SK-N-SH (cell line): ENCODE data around the gene UCK1. TPM values are rescaled to one million over a fixed set of nuclear protein-coding genes. Genes with fewer than 3 reads are reported as not detected.

Source experiments
- CTCF ChIA-PET: fragments of 300-600, 350-600 bp; formaldehyde crosslinking; extraction: SDS; loops from one replicate; lab custom pipeline; 2021; lab: Yijun Ruan, JAX
- POLR2A ChIA-PET: fragments of 350-600 bp; sonication (Branson Sonifier 250); formaldehyde crosslinking; extraction: SDS; loops from one replicate; lab custom pipeline; 2020; ENCODE audit warnings: antibody characterized with exemption, inconsistent platforms; lab: Yijun Ruan, JAX
- DNase-seq: peaks from one replicate; pipeline ENCODE4 v3.0.0; 2012
- H2AFZ ChIP-seq: fragments of 200-600 bp; sonication (generic); 2 replicates; pipeline ENCODE4 v1.8.1; 2016; ENCODE audit warnings: antibody characterized with exemption, mild to moderate bottlenecking, low read depth
- H3F3A ChIP-seq: fragments of 200-600 bp; sonication (generic); replicated peaks from 2 replicates; pipeline ENCODE3; 2016; ENCODE audit warnings: antibody characterized with exemption, mild to moderate bottlenecking; ENCODE audit not compliant: insufficient read depth
- H3K27ac ChIP-seq, 2 experiments: fragments of 200-500 bp in 1 of 2; fragments of 200-600 bp in 1 of 2; sonication (Bioruptor generic) in 1 of 2; sonication (generic), shearing (Covaris generic) in 1 of 2; 2 replicates each; pipeline versions ENCODE4 v1.5.1 to v1.6.1; 2014 to 2016; ENCODE audit warnings: low read depth in 2 of 2, inconsistent platforms in 1 of 2, low read length in 1 of 2, mild to moderate bottlenecking in 1 of 2, mixed read lengths in 1 of 2
- H3K27me3 ChIP-seq: fragments of 200-600 bp; sonication (generic), shearing (Covaris generic); 2 replicates; pipeline ENCODE4 v1.6.1; 2016; ENCODE audit warnings: mixed run types; ENCODE audit not compliant: insufficient read depth
- H3K36me3 ChIP-seq, 2 experiments: fragments of 200-500 bp in 1 of 2; fragments of 200-600 bp in 1 of 2; sonication (Bioruptor generic) in 1 of 2; sonication (generic) in 1 of 2; replicated peaks in 1 of 2; 2 replicates each; pipeline versions ENCODE3 to v1.5.1; 2014 to 2016; ENCODE audit warnings: low read length in 1 of 2, mild to moderate bottlenecking in 1 of 2; ENCODE audit not compliant: insufficient read depth in 2 of 2, control insufficient read depth in 1 of 2
- H3K4me1 ChIP-seq, 2 experiments: fragments of 200-500 bp in 1 of 2; fragments of 200-600 bp in 1 of 2; sonication (Bioruptor generic) in 1 of 2; sonication (generic), shearing (Covaris generic) in 1 of 2; 2 replicates each; pipeline versions ENCODE4 v1.5.1 to v1.6.1; 2014 to 2016; ENCODE audit warnings: low read depth in 1 of 2, low read length in 1 of 2, mixed run types in 1 of 2; ENCODE audit not compliant: insufficient read depth in 2 of 2, control insufficient read depth in 1 of 2
- H3K4me2 ChIP-seq: fragments of 200-600 bp; sonication (generic), shearing (Covaris generic); 2 replicates; pipeline ENCODE4 v1.6.1; 2017; ENCODE audit warnings: mixed run types
- H3K4me3 ChIP-seq, 2 experiments: fragments of 200-500 bp in 1 of 2; fragments of 200-600 bp in 1 of 2; sonication (Bioruptor generic) in 1 of 2; sonication (generic), shearing (Covaris generic) in 1 of 2; 2 replicates each; pipeline versions ENCODE4 v1.5.1 to v1.8.1; 2014 to 2016; ENCODE audit warnings: low read depth in 2 of 2, inconsistent platforms in 1 of 2, low read length in 1 of 2, mild to moderate bottlenecking in 1 of 2, mixed read lengths in 1 of 2, moderate library complexity in 1 of 2
- H3K79me2 ChIP-seq: fragments of 200-600 bp; sonication (generic); 2 replicates; pipeline ENCODE4 v1.8.1; 2017; ENCODE audit warnings: mild to moderate bottlenecking; ENCODE audit not compliant: insufficient read depth
- H3K9ac ChIP-seq: fragments of 200-600 bp; sonication (generic); 2 replicates; pipeline ENCODE4 v1.6.1; 2017; ENCODE audit warnings: mixed run types
- H3K9me2 ChIP-seq: fragments of 200-600 bp; sonication (generic); 2 replicates; pipeline ENCODE4 v1.6.1; 2017; ENCODE audit warnings: mixed run types
- H3K9me3 ChIP-seq: fragments of 200-600 bp; sonication (generic); 2 replicates; pipeline ENCODE4 v1.6.1; 2017; ENCODE audit warnings: mixed run types, mild to moderate bottlenecking, moderate library complexity
- H4K20me1 ChIP-seq: fragments of 200-600 bp; sonication (generic); 2 replicates; pipeline ENCODE4 v1.6.1; 2017; ENCODE audit warnings: mild to moderate bottlenecking, mixed run types; ENCODE audit not compliant: insufficient read depth
- FOSL2 ChIP-seq: IDR thresholded peaks from 2 replicates; pipeline ENCODE4 v1.4.0; 2012; ENCODE audit warnings: low read depth, mild to moderate bottlenecking, moderate library complexity, borderline replicate concordance
- FOXJ3 ChIP-seq: sonication (generic); formaldehyde crosslinking; IDR thresholded peaks from 2 replicates; pipeline ENCODE4 v1.5.1; 2020; ENCODE audit warnings: mild to moderate bottlenecking, missing genetic modification reagents
- FOXM1 ChIP-seq: IDR thresholded peaks from 2 replicates; pipeline ENCODE4 v1.4.0; 2012; ENCODE audit warnings: low read depth, mild to moderate bottlenecking
- IRF3 ChIP-seq: fragments of 150-350 bp; IDR thresholded peaks from 2 replicates; pipeline ENCODE4 v1.6.1; 2016; ENCODE audit warnings: mild to moderate bottlenecking, low read depth, low read length
- NRF1 ChIP-seq: IDR thresholded peaks from 2 replicates; pipeline ENCODE4 v1.6.1; 2012; ENCODE audit warnings: low read depth, mild to moderate bottlenecking, low read length
- POLR2AphosphoS5 ChIP-seq: IDR thresholded peaks from 2 replicates; pipeline ENCODE4 v1.6.1; 2012; ENCODE audit warnings: low read depth, low read length
- RAD21 ChIP-seq: IDR thresholded peaks from 2 replicates; pipeline ENCODE4 v1.6.1; 2012; ENCODE audit warnings: mild to moderate bottlenecking, low read length
- RCOR1 ChIP-seq: fragments of 150-350 bp; IDR thresholded peaks from 2 replicates; pipeline ENCODE4 v1.6.1; 2017; ENCODE audit warnings: antibody characterized with exemption, low read length
- REST ChIP-seq: IDR thresholded peaks from 2 replicates; pipeline ENCODE4 v1.6.1; 2012; ENCODE audit warnings: mild to moderate bottlenecking, low read depth, low read length, moderate library complexity
- RFX5 ChIP-seq: IDR thresholded peaks from 2 replicates; pipeline ENCODE4 v1.6.1; 2012; ENCODE audit warnings: mild to moderate bottlenecking, improper control_type of control experiment, low read length
- RXRA ChIP-seq: IDR thresholded peaks from 2 replicates; pipeline ENCODE4 v1.4.0; 2012; ENCODE audit warnings: low read depth, mild to moderate bottlenecking, borderline replicate concordance
- SIN3A ChIP-seq: IDR thresholded peaks from 2 replicates; pipeline ENCODE4 v1.6.1; 2012; ENCODE audit warnings: low read depth, mild to moderate bottlenecking, low read length, moderate library complexity, borderline replicate concordance
- SMC3 ChIP-seq: IDR thresholded peaks from 2 replicates; pipeline ENCODE4 v1.6.1; 2012; ENCODE audit warnings: low read depth, low read length, improper control_type of control experiment
- TCF12 ChIP-seq: IDR thresholded peaks from 2 replicates; pipeline ENCODE4 v1.4.0; 2012
- TEAD4 ChIP-seq: IDR thresholded peaks from 2 replicates; pipeline ENCODE4 v1.4.0; 2012; ENCODE audit warnings: mild to moderate bottlenecking, borderline replicate concordance; ENCODE audit not compliant: insufficient read depth
- USF2 ChIP-seq: fragments of 150-350 bp; IDR thresholded peaks from 2 replicates; pipeline ENCODE4 v1.6.1; 2017; ENCODE audit warnings: antibody characterized with exemption, low read length, low read depth, borderline replicate concordance
- YY1 ChIP-seq: IDR thresholded peaks from 2 replicates; pipeline ENCODE4 v1.4.0; 2012; ENCODE audit warnings: low read depth, mild to moderate bottlenecking
- WGBS: methylation state at CpG from one replicate; pipeline ENCODE4 v1.1.6; 2017; ENCODE audit warnings: low lambda C conversion rate; 5-methylcytosine and 5-hydroxymethylcytosine counted together
- polyA plus RNA-seq, 3 experiments: library from polyadenylated mRNA; depleted of rRNA; stranded (reverse); fragments of >200 nt; gene quantifications; 2 replicates each; pipeline ENCODE4 v1.2.3, GENCODE V29; 2012
- TF ChIP-seq, protein P1 (sequence below): IDR thresholded peaks from 2 replicates; pipeline ENCODE4 v1.4.0; 2012; ENCODE audit warnings: low read depth, borderline replicate concordance

Gene UCK1
- polyA plus RNA-seq, 1 of the 3 experiments (the other 2 are of a cell fraction), result 32.9 TPM

- no peak for TF ChIP-seq IRF3
- TF ChIP-seq FOXJ3, result no peak
- no peak for TF ChIP-seq SMC3
- no peak for TF ChIP-seq RAD21
- TF ChIP-seq REST, result no peak
- TF ChIP-seq, protein P1, sequence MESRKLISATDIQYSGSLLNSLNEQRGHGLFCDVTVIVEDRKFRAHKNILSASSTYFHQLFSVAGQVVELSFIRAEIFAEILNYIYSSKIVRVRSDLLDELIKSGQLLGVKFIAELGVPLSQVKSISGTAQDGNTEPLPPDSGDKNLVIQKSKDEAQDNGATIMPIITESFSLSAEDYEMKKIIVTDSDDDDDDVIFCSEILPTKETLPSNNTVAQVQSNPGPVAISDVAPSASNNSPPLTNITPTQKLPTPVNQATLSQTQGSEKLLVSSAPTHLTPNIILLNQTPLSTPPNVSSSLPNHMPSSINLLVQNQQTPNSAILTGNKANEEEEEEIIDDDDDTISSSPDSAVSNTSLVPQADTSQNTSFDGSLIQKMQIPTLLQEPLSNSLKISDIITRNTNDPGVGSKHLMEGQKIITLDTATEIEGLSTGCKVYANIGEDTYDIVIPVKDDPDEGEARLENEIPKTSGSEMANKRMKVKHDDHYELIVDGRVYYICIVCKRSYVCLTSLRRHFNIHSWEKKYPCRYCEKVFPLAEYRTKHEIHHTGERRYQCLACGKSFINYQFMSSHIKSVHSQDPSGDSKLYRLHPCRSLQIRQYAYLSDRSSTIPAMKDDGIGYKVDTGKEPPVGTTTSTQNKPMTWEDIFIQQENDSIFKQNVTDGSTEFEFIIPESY, result no peak
Measured at GRCh38 chr9:131530920-131531832, at the start of gene UCK1 (continued).

DNA sequence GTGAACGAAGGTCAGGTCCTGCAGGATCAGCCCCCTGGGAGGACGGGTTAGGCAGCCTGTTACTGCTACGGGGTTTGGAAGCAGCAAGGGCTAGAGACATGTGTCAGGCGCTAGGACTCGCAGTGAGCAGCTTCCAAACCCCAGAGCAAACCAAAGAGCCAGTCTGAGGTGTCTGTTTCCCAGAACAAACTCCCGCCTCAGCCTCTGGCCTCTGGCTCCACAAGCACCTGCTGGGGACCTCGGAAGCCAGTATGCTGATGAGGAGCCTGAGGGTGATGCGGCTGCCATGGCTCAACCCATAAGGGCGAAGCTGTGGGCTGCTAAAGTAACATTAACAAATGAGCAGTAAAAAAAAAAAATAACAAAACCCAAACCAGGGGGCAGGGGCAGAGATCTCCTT lies 49.3 kb upstream of the UCK1 start:
- no peak for DNase-seq
- ChIA-PET CTCF (interaction anchor here (0.7 to 1.7 kb wide), 2 partner anchors 11 to 159 kb away, joined by 4 read pairs; no protein-coding TSS in a partner anchor), POLR2A (no interaction called here)
- no peak overlapping the region for H2AFZ ChIP-seq
- H3K27ac ChIP-seq, result no peak overlapping the region
- WGBS, result 94% methylated on average over 9 of the region's 9 CpGs
- H3K9ac ChIP-seq, result no peak overlapping the region
- H3K36me3 ChIP-seq, result peaks cover 5 to 38% of the 10 kb centered on the region in 2 experiments
- H3K9me3 ChIP-seq, result no peaks in the 10 kb centered on the region
- H3K4me3 ChIP-seq, result no peak overlapping the region
- H3K4me1 ChIP-seq, result peaks cover 0 to 4% of the 10 kb centered on the region in 2 experiments; a peak in 1 of 4 replicates
- no peak for TF ChIP-seq IRF3
- no peak for TF ChIP-seq RCOR1
- no peak for TF ChIP-seq FOXJ3
- no peak for TF ChIP-seq SIN3A
- no peak for TF ChIP-seq RXRA
- no peak for TF ChIP-seq TCF12
- TF ChIP-seq RFX5, result no peak
- no peak for TF ChIP-seq FOXM1
- TF ChIP-seq YY1, result no peak
- no peak for TF ChIP-seq USF2
- no peak for TF ChIP-seq TEAD4
- no peak for TF ChIP-seq NRF1
- no peak for TF ChIP-seq FOSL2
- no peak for TF ChIP-seq POLR2AphosphoS5
- H3K27me3 ChIP-seq, result no peaks in the 10 kb centered on the region
- H3K4me2 ChIP-seq, result no peak overlapping the region
- H4K20me1 ChIP-seq, result no peaks in the 10 kb centered on the region
- H3K9me2 ChIP-seq, result no peaks in the 10 kb centered on the region
- no peaks in the 10 kb centered on the region for H3K79me2 ChIP-seq
- no peaks in the 10 kb centered on the region for H3F3A ChIP-seq
